Measurements from ENCODE around the gene TBX21.

The TBX21 gene

GRCh38 chr17:47716375-47716774, 16.7 kb upstream of the TBX21 start:
- no peak overlapping the region for H3K4me3 ChIP-seq (ENCODE audit: insufficient read length, low read depth)
- no peak overlapping the region for H3K9ac ChIP-seq (ENCODE audit: insufficient read length, low read depth)
- H3K27me3 ChIP-seq (ENCODE audit: insufficient read depth, insufficient read length): peaks cover 12% of the 10 kb centered on the region
- peaks cover 4% of the 10 kb centered on the region for H3K36me3 ChIP-seq (ENCODE audit: insufficient read depth, insufficient read length, low read length)
- H3K9me3 ChIP-seq (ENCODE audit: insufficient read depth, low read length): no peaks in the 10 kb centered on the region
- H3K4me1 ChIP-seq (ENCODE audit: insufficient read depth, insufficient read length): peaks cover 24% of the 10 kb centered on the region
- TF ChIP-seq YY1 (IDR thresholded peaks at IDR 0.05; ENCODE audit: insufficient read depth, insufficient read length) (no peak), ZNF274 (IDR thresholded peaks at IDR 0.05; ENCODE audit: low read depth, low read length) (no peak), SUZ12 (IDR thresholded peaks at IDR 0.05; ENCODE audit: extremely low read depth, insufficient read depth, insufficient read length) (no peak)
- no peak for DNase-seq (ENCODE audit: low read depth, low spot score)

GRCh38 chr17:47717261-47717697, 15.8 kb upstream of the TBX21 start:
- Histone ChIP-seq H3K4me1 (ENCODE audit: insufficient read depth, insufficient read length) (peaks cover 33% of the 10 kb centered on the region), H3K9me3 (ENCODE audit: insufficient read depth, low read length) (no peaks in the 10 kb centered on the region), H3K36me3 (ENCODE audit: insufficient read depth, insufficient read length, low read length) (no peaks in the 10 kb centered on the region), H3K27me3 (ENCODE audit: insufficient read depth, insufficient read length) (peaks cover 22% of the 10 kb centered on the region), H3K9ac (ENCODE audit: insufficient read length, low read depth) (no peak overlapping the region), H3K4me3 (ENCODE audit: insufficient read length, low read depth) (no peak overlapping the region)
- no peak for TF ChIP-seq SUZ12 (IDR thresholded peaks at IDR 0.05; ENCODE audit: extremely low read depth, insufficient read depth, insufficient read length)
- TF ChIP-seq ZNF274 (IDR thresholded peaks at IDR 0.05; ENCODE audit: low read depth, low read length): no peak
- no peak for TF ChIP-seq YY1 (IDR thresholded peaks at IDR 0.05; ENCODE audit: insufficient read depth, insufficient read length)
- DNase-seq (ENCODE audit: low read depth, low spot score): no peak

- H3K4me3 ChIP-seq (ENCODE audit: insufficient read length, low read depth): no peak overlapping the region
- peaks cover 34% of the 10 kb centered on the region for H3K4me1 ChIP-seq (ENCODE audit: insufficient read depth, insufficient read length)
- no peak for DNase-seq (ENCODE audit: low read depth, low spot score)
- H3K27me3 ChIP-seq (ENCODE audit: insufficient read depth, insufficient read length): peaks cover 24% of the 10 kb centered on the region
- H3K9me3 ChIP-seq (ENCODE audit: insufficient read depth, low read length): no peaks in the 10 kb centered on the region
- TF ChIP-seq SUZ12 (IDR thresholded peaks at IDR 0.05; ENCODE audit: extremely low read depth, insufficient read depth, insufficient read length) (no peak), ZNF274 (IDR thresholded peaks at IDR 0.05; ENCODE audit: low read depth, low read length) (no peak), YY1 (IDR thresholded peaks at IDR 0.05; ENCODE audit: insufficient read depth, insufficient read length) (no peak)
- H3K9ac ChIP-seq (ENCODE audit: insufficient read length, low read depth): no peak overlapping the region
- H3K36me3 ChIP-seq (ENCODE audit: insufficient read depth, insufficient read length, low read length): no peaks in the 10 kb centered on the region
Measured at GRCh38 chr17:47717979-47718621, 14.9 kb upstream of the TBX21 start.

- peaks cover 24% of the 10 kb centered on the region for H3K27me3 ChIP-seq (ENCODE audit: insufficient read depth, insufficient read length)
- no peak overlapping the region for H3K4me3 ChIP-seq (ENCODE audit: insufficient read length, low read depth)
- H3K36me3 ChIP-seq (ENCODE audit: insufficient read depth, insufficient read length, low read length): no peaks in the 10 kb centered on the region
- no peaks in the 10 kb centered on the region for H3K9me3 ChIP-seq (ENCODE audit: insufficient read depth, low read length)
- TF ChIP-seq SUZ12 (IDR thresholded peaks at IDR 0.05; ENCODE audit: extremely low read depth, insufficient read depth, insufficient read length) (no peak), YY1 (IDR thresholded peaks at IDR 0.05; ENCODE audit: insufficient read depth, insufficient read length) (no peak), ZNF274 (IDR thresholded peaks at IDR 0.05; ENCODE audit: low read depth, low read length) (no peak)
- H3K4me1 ChIP-seq (ENCODE audit: insufficient read depth, insufficient read length): peaks cover 31% of the 10 kb centered on the region
- H3K9ac ChIP-seq (ENCODE audit: insufficient read length, low read depth): no peak overlapping the region
- DNase-seq (ENCODE audit: low read depth, low spot score): no peak
Measured at GRCh38 chr17:47718634-47719405, 14.2 kb upstream of the TBX21 start.

- H3K4me1 ChIP-seq (ENCODE audit: insufficient read depth, insufficient read length): peaks cover 28% of the 10 kb centered on the region
- H3K9me3 ChIP-seq (ENCODE audit: insufficient read depth, low read length): no peaks in the 10 kb centered on the region
- no peak overlapping the region for H3K9ac ChIP-seq (ENCODE audit: insufficient read length, low read depth)
- H3K36me3 ChIP-seq (ENCODE audit: insufficient read depth, insufficient read length, low read length): no peaks in the 10 kb centered on the region
- no peak for DNase-seq (ENCODE audit: low read depth, low spot score)
- H3K27me3 ChIP-seq (ENCODE audit: insufficient read depth, insufficient read length): peaks cover 27% of the 10 kb centered on the region
- H3K4me3 ChIP-seq (ENCODE audit: insufficient read length, low read depth): no peak overlapping the region
- TF ChIP-seq SUZ12 (IDR thresholded peaks at IDR 0.05; ENCODE audit: extremely low read depth, insufficient read depth, insufficient read length): no peak
- TF ChIP-seq ZNF274 (IDR thresholded peaks at IDR 0.05; ENCODE audit: low read depth, low read length): no peak
- no peak for TF ChIP-seq YY1 (IDR thresholded peaks at IDR 0.05; ENCODE audit: insufficient read depth, insufficient read length)
Measured at GRCh38 chr17:47719411-47720152, 13.5 kb upstream of the TBX21 start.

- H3K9me3 ChIP-seq (ENCODE audit: insufficient read depth, low read length): no peaks in the 10 kb centered on the region
- H3K4me1 ChIP-seq (ENCODE audit: insufficient read depth, insufficient read length): peaks cover 26% of the 10 kb centered on the region
- peaks cover 27% of the 10 kb centered on the region for H3K27me3 ChIP-seq (ENCODE audit: insufficient read depth, insufficient read length)
- TF ChIP-seq YY1 (IDR thresholded peaks at IDR 0.05; ENCODE audit: insufficient read depth, insufficient read length) (no peak), SUZ12 (IDR thresholded peaks at IDR 0.05; ENCODE audit: extremely low read depth, insufficient read depth, insufficient read length) (no peak), ZNF274 (IDR thresholded peaks at IDR 0.05; ENCODE audit: low read depth, low read length) (no peak)
- no peak for DNase-seq (ENCODE audit: low read depth, low spot score)
- no peak overlapping the region for H3K4me3 ChIP-seq (ENCODE audit: insufficient read length, low read depth)
- no peak overlapping the region for H3K9ac ChIP-seq (ENCODE audit: insufficient read length, low read depth)
- no peaks in the 10 kb centered on the region for H3K36me3 ChIP-seq (ENCODE audit: insufficient read depth, insufficient read length, low read length)
Measured at GRCh38 chr17:47720196-47720595, 12.8 kb upstream of the TBX21 start.

Measured in NT2/D1 (cell line).